Ovary (tissue), 3 donors: Measurements from ENCODE around the gene SV2C.

ENCODE experiments used
- EP300 ChIP-seq: sonication (generic); formaldehyde crosslinking; IDR thresholded peaks from one replicate; pipeline ENCODE4 v1.6.1; 2017; ENCODE audit warnings: antibody characterized with exemption
- TF ChIP-seq, protein P1 (sequence below), 3 donors: fragments of 450-650 bp in 2 of 3; fragments of 200-600 bp in 1 of 3; IDR thresholded peaks; one replicate each; pipeline versions ENCODE4 v1.5.1 to v1.8.0; 2016 to 2022; ENCODE audit warnings: antibody characterized with exemption in 3 of 3, mild to moderate bottlenecking in 1 of 3
- donor health status: DM: no; HTN: no; CAD: no.

DNA sequence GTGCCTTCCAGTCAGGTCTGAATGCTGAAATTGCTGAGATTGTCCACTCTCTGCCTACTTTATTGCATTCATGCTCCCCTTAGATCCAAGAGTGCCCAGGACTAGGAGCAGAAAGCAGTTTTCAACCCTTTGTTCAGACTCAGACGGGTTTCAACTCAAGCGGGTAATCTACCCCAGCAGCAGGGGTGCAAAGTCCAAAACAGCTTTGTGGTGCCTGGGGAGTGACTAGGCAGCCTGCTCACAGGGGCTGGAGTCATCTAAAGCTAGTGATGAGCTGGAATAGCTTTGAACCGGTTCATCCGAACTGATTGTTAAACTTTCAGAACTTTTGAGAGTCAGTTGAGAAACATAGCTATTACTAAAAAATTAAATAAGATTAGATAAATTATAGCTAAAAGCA is 248.9 kb downstream of the SV2C start:
- TF ChIP-seq, protein P1, sequence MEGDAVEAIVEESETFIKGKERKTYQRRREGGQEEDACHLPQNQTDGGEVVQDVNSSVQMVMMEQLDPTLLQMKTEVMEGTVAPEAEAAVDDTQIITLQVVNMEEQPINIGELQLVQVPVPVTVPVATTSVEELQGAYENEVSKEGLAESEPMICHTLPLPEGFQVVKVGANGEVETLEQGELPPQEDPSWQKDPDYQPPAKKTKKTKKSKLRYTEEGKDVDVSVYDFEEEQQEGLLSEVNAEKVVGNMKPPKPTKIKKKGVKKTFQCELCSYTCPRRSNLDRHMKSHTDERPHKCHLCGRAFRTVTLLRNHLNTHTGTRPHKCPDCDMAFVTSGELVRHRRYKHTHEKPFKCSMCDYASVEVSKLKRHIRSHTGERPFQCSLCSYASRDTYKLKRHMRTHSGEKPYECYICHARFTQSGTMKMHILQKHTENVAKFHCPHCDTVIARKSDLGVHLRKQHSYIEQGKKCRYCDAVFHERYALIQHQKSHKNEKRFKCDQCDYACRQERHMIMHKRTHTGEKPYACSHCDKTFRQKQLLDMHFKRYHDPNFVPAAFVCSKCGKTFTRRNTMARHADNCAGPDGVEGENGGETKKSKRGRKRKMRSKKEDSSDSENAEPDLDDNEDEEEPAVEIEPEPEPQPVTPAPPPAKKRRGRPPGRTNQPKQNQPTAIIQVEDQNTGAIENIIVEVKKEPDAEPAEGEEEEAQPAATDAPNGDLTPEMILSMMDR (IDR thresholded peaks at IDR 0.05), result no peak
- TF ChIP-seq EP300, result no peak
